GM12878 (cell line): ENCODE data around the gene DARS1. TPM values are rescaled to one million over a fixed set of nuclear protein-coding genes. Genes with fewer than 3 reads are reported as not detected.

Experiments
- ATAC-seq: fragments of 200-7000 bp; cut with Tn5 transposase; 3 replicates; pipeline ENCODE4 v1.9.1; 2020; ENCODE audit warnings: mild to moderate bottlenecking, moderate library complexity
- BruUV-seq: library from RNA; stranded (reverse); fragments of 400-500 nt; replicated peaks from 2 replicates; lab custom pipeline; 2021; lab: Mats Ljungman, UMichigan
- CTCF ChIA-PET: fragments of 300-600 bp; sonication (Branson Sonifier 250); formaldehyde crosslinking; extraction: SDS; loops from one replicate; lab custom pipeline; 2021; ENCODE audit warnings: inconsistent platforms; lab: Yijun Ruan, JAX
- POLR2A ChIA-PET: fragments of 350-600 bp; formaldehyde crosslinking; extraction: SDS; loops from one replicate; lab custom pipeline; 2021; ENCODE audit warnings: inconsistent platforms; lab: Charles Lee
- RAD21 ChIA-PET: fragments of 300-600 bp; sonication (Branson Sonifier 250); formaldehyde crosslinking; loops from one replicate; lab custom pipeline; 2023; ENCODE audit warnings: antibody characterized with exemption; ENCODE audit not compliant: unreplicated experiment; lab: Charles Lee
- SMC1A ChIA-PET: fragments of 300-600 bp; sonication (Branson Sonifier 250); formaldehyde crosslinking; loops from one replicate; lab custom pipeline; 2023; ENCODE audit not compliant: unreplicated experiment, uncharacterized antibody; lab: Charles Lee
- DNase-seq: peaks from one replicate; pipeline ENCODE4 v3.0.0-alpha.2; 2011; ENCODE audit warnings: low read depth, low spot score
- FAIRE-seq: peaks from 3 replicates; lab custom pipeline; 2011; peaks lifted over from hg19 to GRCh38; lab: Jason Lieb, UNC
- H2AFZ ChIP-seq: 2 replicates; pipeline ENCODE4 v1.6.0; 2011; ENCODE audit warnings: low read depth, low read length, control low read depth; ENCODE audit not compliant: control insufficient read depth
- H3K27ac ChIP-seq: 2 replicates; pipeline ENCODE4 v1.5.1; 2011; ENCODE audit warnings: control low read depth; ENCODE audit not compliant: control insufficient read depth, insufficient read depth
- H3K27me3 ChIP-seq, 2 experiments: replicated peaks in 1 of 2; 2 replicates each; pipeline versions ENCODE4 v1.6.0 to v1.6.1; 2011; ENCODE audit warnings: low read length in 1 of 2; ENCODE audit not compliant: control insufficient read depth in 2 of 2, insufficient read depth in 2 of 2
- H3K36me3 ChIP-seq, 2 experiments: 2 replicates each; pipeline ENCODE4 v1.5.1; 2011; ENCODE audit warnings: low read length in 1 of 2; ENCODE audit not compliant: control insufficient read depth in 2 of 2, insufficient read depth in 2 of 2
- H3K4me1 ChIP-seq: 2 replicates; pipeline ENCODE4 v1.6.1; 2011; ENCODE audit warnings: mild to moderate bottlenecking, low read length, moderate library complexity, mixed read lengths; ENCODE audit not compliant: control insufficient read depth, insufficient read depth
- H3K4me2 ChIP-seq: 2 replicates; pipeline ENCODE4 v1.6.0; 2011; ENCODE audit warnings: control low read depth; ENCODE audit not compliant: control insufficient read depth, insufficient read depth
- H3K4me3 ChIP-seq: fragments of 200-600 bp; sonication (generic); 2 replicates; pipeline ENCODE4 v1.5.1; 2016
- H3K79me2 ChIP-seq: 2 replicates; pipeline ENCODE4 v1.6.0; 2011; ENCODE audit warnings: low read length; ENCODE audit not compliant: control insufficient read depth, insufficient read depth
- H3K9ac ChIP-seq: 2 replicates; pipeline ENCODE4 v1.8.0; 2011; ENCODE audit warnings: low read length, control low read depth, mixed read lengths; ENCODE audit not compliant: control insufficient read depth, insufficient read depth
- H3K9me3 ChIP-seq: replicated peaks from 3 replicates; pipeline ENCODE4 v1.5.1; 2011; ENCODE audit warnings: mild to moderate bottlenecking, low read length; ENCODE audit not compliant: control insufficient read depth, insufficient read depth
- H4K20me1 ChIP-seq: 2 replicates; pipeline ENCODE4 v1.6.0; 2011; ENCODE audit not compliant: control insufficient read depth, insufficient read depth
- ASH2L ChIP-seq: fragments of 300-600, 200-600 bp; sonication (generic); IDR thresholded peaks from 2 replicates; pipeline ENCODE4 v1.6.1; 2017; ENCODE audit warnings: low read depth, mild to moderate bottlenecking, borderline replicate concordance
- BRCA1 ChIP-seq: IDR thresholded peaks from 2 replicates; pipeline ENCODE4 v1.6.1; 2011; ENCODE audit warnings: low read depth, low read length, improper control_type of control experiment
- CBX5 ChIP-seq: sonication (generic); IDR thresholded peaks from 2 replicates; pipeline ENCODE4 v1.6.1; 2016; ENCODE audit warnings: low read depth, moderate library complexity, mild to moderate bottlenecking, inconsistent platforms
- EP300 ChIP-seq, 2 experiments: fragments of 150-350 bp in 1 of 2; IDR thresholded peaks; 2 replicates each; pipeline ENCODE4 v1.6.1; 2011 to 2012; ENCODE audit warnings: low read depth in 2 of 2, low read length in 2 of 2, borderline replicate concordance in 1 of 2, improper control_type of control experiment in 1 of 2, inconsistent platforms in 1 of 2; ENCODE audit not compliant: control insufficient read depth in 1 of 2
- FOS ChIP-seq: IDR thresholded peaks from 3 replicates; pipeline ENCODE4 v1.6.1; 2011; ENCODE audit warnings: borderline replicate concordance; ENCODE audit not compliant: insufficient read length; ENCODE audit errors: extremely low read depth
- KDM1A ChIP-seq: fragments of 200-600 bp; sonication (generic); IDR thresholded peaks from 2 replicates; pipeline ENCODE4 v1.6.1; 2016; ENCODE audit warnings: borderline replicate concordance
- MTA2 ChIP-seq: fragments of 450-650 bp; IDR thresholded peaks from 2 replicates; pipeline ENCODE4 v1.6.1; 2016; ENCODE audit warnings: low read depth, mild to moderate bottlenecking, moderate library complexity
- SIX5 ChIP-seq: IDR thresholded peaks from 2 replicates; pipeline ENCODE4 v1.6.1; 2011; ENCODE audit warnings: mild to moderate bottlenecking, low read depth, low read length, moderate library complexity; ENCODE audit not compliant: severe bottlenecking
- SMARCA5 ChIP-seq: fragments of 450-650 bp; IDR thresholded peaks from 2 replicates; pipeline ENCODE4 v1.6.1; 2017; ENCODE audit warnings: mild to moderate bottlenecking
- SMC3 ChIP-seq: IDR thresholded peaks from 2 replicates; pipeline ENCODE4 v1.6.1; 2011; ENCODE audit warnings: low read length, improper control_type of control experiment, borderline replicate concordance
- TAF1 ChIP-seq: IDR thresholded peaks from 2 replicates; pipeline ENCODE4 v1.6.1; 2011; ENCODE audit warnings: mild to moderate bottlenecking, low read depth, low read length, borderline replicate concordance
- YBX1 ChIP-seq: fragments of 450-650 bp; IDR thresholded peaks from 2 replicates; pipeline ENCODE4 v1.6.1; 2016; ENCODE audit warnings: antibody characterized with exemption
- WGBS: methylation state at CpG from one replicate; pipeline ENCODE4 v1.1.6; 2016; ENCODE audit warnings: low lambda C conversion rate; ENCODE audit not compliant: insufficient replicate concordance, insufficient coverage; ENCODE audit errors: missing lambda C conversion rate; 5-methylcytosine and 5-hydroxymethylcytosine counted together
- in situ Hi-C: fragments of 300-500 bp; cut with MboI; formaldehyde crosslinking; loops from 9 replicates; pipeline ENCODE4 v1.14.3; 2018; ENCODE audit warnings: mixed read lengths
- intact Hi-C: fragments of 100-400 bp; cut with micrococcal nuclease; formaldehyde crosslinking; loops from one replicate; pipeline ENCODE4 v1.14.2; 2022; ENCODE audit not compliant: unreplicated experiment
- polyA plus RNA-seq, 11 experiments: library from polyadenylated mRNA; depleted of rRNA in 4 of 11; unstranded in 6 of 11; stranded (reverse) in 5 of 11; fragments of >200 nt; fragmentation: Nextera tagmentation in 4 of 11; fragmentation: Illumina TruSeq in 1 of 11; extraction: Ambion mirVana in 4 of 11; extraction: Trizol in 1 of 11; gene quantifications; 1 replicate in 1 of 11; 2 replicates in 10 of 11; pipeline versions ENCODE4 v1.2.1 to v1.2.3, GENCODE V29; 2011 to 2016; ENCODE audit warnings: inconsistent platforms in 2 of 11, missing spikeins in 2 of 11, low read depth in 1 of 11
- total RNA-seq, 4 experiments: library from RNA; depleted of rRNA in 3 of 4; stranded (reverse); fragments of >200 nt in 3 of 4; fragmentation: Illumina TruSeq in 1 of 4; extraction: Trizol in 1 of 4; gene quantifications; 2 replicates each; pipeline versions ENCODE4 v1.2.1 to v1.2.3, GENCODE V29; 2013 to 2021
- TF ChIP-seq, protein P1 (sequence below): IDR thresholded peaks from 2 replicates; pipeline ENCODE4 v1.6.1; 2012; ENCODE audit warnings: mild to moderate bottlenecking, low read depth, low read length
- TF ChIP-seq, protein P2 (sequence below): IDR thresholded peaks from 2 replicates; pipeline ENCODE4 v1.6.1; 2011; ENCODE audit warnings: low read depth, low read length, improper control_type of control experiment, borderline replicate concordance
- TF ChIP-seq, protein P3 (sequence below): fragments of 450-650 bp; IDR thresholded peaks from 2 replicates; pipeline ENCODE4 v1.6.1; 2018; ENCODE audit warnings: mild to moderate bottlenecking, low read depth, moderate library complexity; ENCODE audit not compliant: partially characterized antibody
- TF ChIP-seq, protein P4 (sequence below): IDR thresholded peaks from 2 replicates; pipeline ENCODE4 v1.6.1; 2012; ENCODE audit warnings: low read depth, low read length, improper control_type of control experiment

DARS1 gene
- total and polyA plus RNA-seq, 10 of the 15 experiments (the other 5 are each of a cell fraction or from before 2014, with no cell fraction given): 91.0 to 387 (median 137) TPM

DNA sequence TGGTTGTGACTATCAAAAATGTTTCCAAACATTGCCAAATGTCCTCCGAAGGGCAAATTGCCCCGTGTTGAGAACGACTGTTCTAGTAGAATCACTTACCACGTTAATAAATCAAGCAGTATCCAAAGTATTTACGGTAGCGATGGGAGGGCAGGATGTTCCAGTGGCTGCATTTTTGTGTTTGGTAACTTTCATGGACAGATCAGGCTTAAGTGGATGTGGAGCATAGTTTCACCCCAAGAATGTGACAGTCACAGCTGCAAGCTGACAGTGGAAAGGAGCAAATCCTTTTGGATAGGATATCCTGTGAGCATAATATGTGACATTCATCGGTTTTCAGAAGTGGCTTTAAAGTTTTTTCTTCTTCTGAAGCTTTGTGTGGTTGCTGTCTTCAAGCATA lies 46.3 kb upstream of the DARS1 start:
- BruUV-seq: no TSS peak
- FAIRE-seq (no peak), ATAC-seq (no peak), DNase-seq (no peak)
- Histone ChIP-seq H3K27ac (no peak overlapping the region), H4K20me1 (no peaks in the 10 kb centered on the region), H3K27me3 (0 out of 4 replicates have a peak, but pooled peaks cover 0 to 2% of the 10 kb centered on the region in 2 experiments), H3K9me3 (no peaks in the 10 kb centered on the region), H3K4me3 (no peak overlapping the region), H3K4me1 (peaks cover 7% of the 10 kb centered on the region; the same call in 1 of the 2 replicates), H2AFZ (no peak overlapping the region), H3K4me2 (no peak overlapping the region), H3K9ac (no peak overlapping the region), H3K79me2 (no peaks in the 10 kb centered on the region), H3K36me3 (no peaks in the 10 kb centered on the region)
- RAD21 ChIA-PET: interaction anchor here (1.0 to 13.8 kb wide), 4 partner anchors 23 to 49 kb away, joined by 3 to 348 read pairs (median 17); partner anchors contain the start of gene DARS1
- in situ Hi-C loops: no loop called here
- CTCF ChIA-PET: interaction anchor here (1.3 kb wide), 2 partner anchors 12 to 34 kb away, joined by 3 to 4 read pairs; no protein-coding TSS in a partner anchor
- SMC1A ChIA-PET: interaction anchor here (0.6 to 25.6 kb wide), 6 partner anchors 13 to 110 kb away, joined by 3 to 961 read pairs (median 3); no protein-coding TSS in a partner anchor
- WGBS: 67% methylated on average over 7 of the region's 7 CpGs
- POLR2A ChIA-PET: interaction anchor here (1.1 to 8.2 kb wide), 5 partner anchors 10 to 53 kb away, joined by 4 to 80 read pairs (median 6); no protein-coding TSS in a partner anchor
- intact Hi-C loops: no loop called here
- TF ChIP-seq, protein P1, sequence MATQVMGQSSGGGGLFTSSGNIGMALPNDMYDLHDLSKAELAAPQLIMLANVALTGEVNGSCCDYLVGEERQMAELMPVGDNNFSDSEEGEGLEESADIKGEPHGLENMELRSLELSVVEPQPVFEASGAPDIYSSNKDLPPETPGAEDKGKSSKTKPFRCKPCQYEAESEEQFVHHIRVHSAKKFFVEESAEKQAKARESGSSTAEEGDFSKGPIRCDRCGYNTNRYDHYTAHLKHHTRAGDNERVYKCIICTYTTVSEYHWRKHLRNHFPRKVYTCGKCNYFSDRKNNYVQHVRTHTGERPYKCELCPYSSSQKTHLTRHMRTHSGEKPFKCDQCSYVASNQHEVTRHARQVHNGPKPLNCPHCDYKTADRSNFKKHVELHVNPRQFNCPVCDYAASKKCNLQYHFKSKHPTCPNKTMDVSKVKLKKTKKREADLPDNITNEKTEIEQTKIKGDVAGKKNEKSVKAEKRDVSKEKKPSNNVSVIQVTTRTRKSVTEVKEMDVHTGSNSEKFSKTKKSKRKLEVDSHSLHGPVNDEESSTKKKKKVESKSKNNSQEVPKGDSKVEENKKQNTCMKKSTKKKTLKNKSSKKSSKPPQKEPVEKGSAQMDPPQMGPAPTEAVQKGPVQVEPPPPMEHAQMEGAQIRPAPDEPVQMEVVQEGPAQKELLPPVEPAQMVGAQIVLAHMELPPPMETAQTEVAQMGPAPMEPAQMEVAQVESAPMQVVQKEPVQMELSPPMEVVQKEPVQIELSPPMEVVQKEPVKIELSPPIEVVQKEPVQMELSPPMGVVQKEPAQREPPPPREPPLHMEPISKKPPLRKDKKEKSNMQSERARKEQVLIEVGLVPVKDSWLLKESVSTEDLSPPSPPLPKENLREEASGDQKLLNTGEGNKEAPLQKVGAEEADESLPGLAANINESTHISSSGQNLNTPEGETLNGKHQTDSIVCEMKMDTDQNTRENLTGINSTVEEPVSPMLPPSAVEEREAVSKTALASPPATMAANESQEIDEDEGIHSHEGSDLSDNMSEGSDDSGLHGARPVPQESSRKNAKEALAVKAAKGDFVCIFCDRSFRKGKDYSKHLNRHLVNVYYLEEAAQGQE: no peak
- TF ChIP-seq MTA2 (no peak), SIX5 (no peak), ASH2L (no peak), FOS (no peak), KDM1A (no peak), EP300 (IDR thresholded peaks at IDR 0.05; ENCODE audit: borderline replicate concordance in 1 of 2, control insufficient read depth in 1 of 2, low read depth in 2 of 2, low read length in 2 of 2) (no peak), BRCA1 (no peak), TAF1 (no peak), SMARCA5 (no peak), CBX5 (no peak), YBX1 (no peak), SMC3 (no peak)
- TF ChIP-seq, protein P2, sequence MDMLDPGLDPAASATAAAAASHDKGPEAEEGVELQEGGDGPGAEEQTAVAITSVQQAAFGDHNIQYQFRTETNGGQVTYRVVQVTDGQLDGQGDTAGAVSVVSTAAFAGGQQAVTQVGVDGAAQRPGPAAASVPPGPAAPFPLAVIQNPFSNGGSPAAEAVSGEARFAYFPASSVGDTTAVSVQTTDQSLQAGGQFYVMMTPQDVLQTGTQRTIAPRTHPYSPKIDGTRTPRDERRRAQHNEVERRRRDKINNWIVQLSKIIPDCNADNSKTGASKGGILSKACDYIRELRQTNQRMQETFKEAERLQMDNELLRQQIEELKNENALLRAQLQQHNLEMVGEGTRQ: no peak
- TF ChIP-seq, protein P3, sequence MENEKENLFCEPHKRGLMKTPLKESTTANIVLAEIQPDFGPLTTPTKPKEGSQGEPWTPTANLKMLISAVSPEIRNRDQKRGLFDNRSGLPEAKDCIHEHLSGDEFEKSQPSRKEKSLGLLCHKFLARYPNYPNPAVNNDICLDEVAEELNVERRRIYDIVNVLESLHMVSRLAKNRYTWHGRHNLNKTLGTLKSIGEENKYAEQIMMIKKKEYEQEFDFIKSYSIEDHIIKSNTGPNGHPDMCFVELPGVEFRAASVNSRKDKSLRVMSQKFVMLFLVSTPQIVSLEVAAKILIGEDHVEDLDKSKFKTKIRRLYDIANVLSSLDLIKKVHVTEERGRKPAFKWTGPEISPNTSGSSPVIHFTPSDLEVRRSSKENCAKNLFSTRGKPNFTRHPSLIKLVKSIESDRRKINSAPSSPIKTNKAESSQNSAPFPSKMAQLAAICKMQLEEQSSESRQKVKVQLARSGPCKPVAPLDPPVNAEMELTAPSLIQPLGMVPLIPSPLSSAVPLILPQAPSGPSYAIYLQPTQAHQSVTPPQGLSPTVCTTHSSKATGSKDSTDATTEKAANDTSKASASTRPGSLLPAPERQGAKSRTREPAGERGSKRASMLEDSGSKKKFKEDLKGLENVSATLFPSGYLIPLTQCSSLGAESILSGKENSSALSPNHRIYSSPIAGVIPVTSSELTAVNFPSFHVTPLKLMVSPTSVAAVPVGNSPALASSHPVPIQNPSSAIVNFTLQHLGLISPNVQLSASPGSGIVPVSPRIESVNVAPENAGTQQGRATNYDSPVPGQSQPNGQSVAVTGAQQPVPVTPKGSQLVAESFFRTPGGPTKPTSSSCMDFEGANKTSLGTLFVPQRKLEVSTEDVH: no peak
- TF ChIP-seq, protein P4, sequence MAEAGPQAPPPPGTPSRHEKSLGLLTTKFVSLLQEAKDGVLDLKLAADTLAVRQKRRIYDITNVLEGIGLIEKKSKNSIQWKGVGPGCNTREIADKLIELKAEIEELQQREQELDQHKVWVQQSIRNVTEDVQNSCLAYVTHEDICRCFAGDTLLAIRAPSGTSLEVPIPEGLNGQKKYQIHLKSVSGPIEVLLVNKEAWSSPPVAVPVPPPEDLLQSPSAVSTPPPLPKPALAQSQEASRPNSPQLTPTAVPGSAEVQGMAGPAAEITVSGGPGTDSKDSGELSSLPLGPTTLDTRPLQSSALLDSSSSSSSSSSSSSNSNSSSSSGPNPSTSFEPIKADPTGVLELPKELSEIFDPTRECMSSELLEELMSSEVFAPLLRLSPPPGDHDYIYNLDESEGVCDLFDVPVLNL: no peak
